Liver (tissue), 9 donors: ENCODE data around the gene NUP93. TPM values are rescaled to one million over a fixed set of nuclear protein-coding genes. Genes with fewer than 3 reads are reported as not detected.

Experiments used
- DNase-seq: peaks from one replicate; pipeline ENCODE4 v3.0.0-alpha.2; 2017; ENCODE audit warnings: low spot score
- H3K27ac ChIP-seq, 2 donors: one replicate each; pipeline ENCODE4 v1.7.0; 2013; ENCODE audit warnings: inconsistent platforms in 2 of 2, low read length in 2 of 2, control low read depth in 1 of 2, low read depth in 1 of 2, mild to moderate bottlenecking in 1 of 2
- H3K27me3 ChIP-seq, 4 donors: one replicate each; pipeline versions ENCODE4 v1.6.1 to v1.7.0; 2013; ENCODE audit warnings: low read length in 3 of 4, inconsistent platforms in 1 of 4, mild to moderate bottlenecking in 1 of 4, moderate library complexity in 1 of 4; ENCODE audit not compliant: control insufficient read depth in 4 of 4, insufficient read depth in 4 of 4
- H3K36me3 ChIP-seq, 4 donors: one replicate each; pipeline versions ENCODE4 v1.6.1 to v1.7.0; 2013; ENCODE audit warnings: low read length in 3 of 4, mild to moderate bottlenecking in 3 of 4, low read depth in 1 of 4, moderate library complexity in 1 of 4; ENCODE audit not compliant: control insufficient read depth in 4 of 4, insufficient read depth in 3 of 4
- H3K4me1 ChIP-seq, 4 donors: one replicate each; pipeline versions ENCODE4 v1.6.1 to v1.7.0; 2013; ENCODE audit warnings: low read length in 3 of 4, mild to moderate bottlenecking in 3 of 4, moderate library complexity in 1 of 4; ENCODE audit not compliant: control insufficient read depth in 4 of 4, insufficient read depth in 4 of 4
- H3K4me3 ChIP-seq, 3 donors: one replicate each; pipeline versions ENCODE4 v1.6.1 to v1.7.0; 2013; ENCODE audit warnings: low read length in 3 of 3, control low read depth in 1 of 3, low read depth in 1 of 3, mild to moderate bottlenecking in 1 of 3
- H3K9ac ChIP-seq, 2 donors: one replicate each; pipeline ENCODE4 v1.7.0; 2013; ENCODE audit warnings: low read length in 2 of 2, mild to moderate bottlenecking in 2 of 2, moderate library complexity in 2 of 2, control low read depth in 1 of 2, low read depth in 1 of 2
- H3K9me3 ChIP-seq, 4 donors: one replicate each; pipeline versions ENCODE4 v1.6.1 to v1.7.0; 2013; ENCODE audit warnings: low read length in 3 of 4; ENCODE audit not compliant: control insufficient read depth in 4 of 4
- EGR1 ChIP-seq, 2 donors: IDR thresholded peaks; 2 replicates each; pipeline ENCODE4 v1.6.1; 2016 to 2018; ENCODE audit warnings: antibody characterized with exemption in 2 of 2, low read depth in 2 of 2
- FOXA1 ChIP-seq: IDR thresholded peaks from 2 replicates; pipeline ENCODE4 v1.6.1; 2016; ENCODE audit warnings: antibody characterized with exemption
- FOXA2 ChIP-seq: IDR thresholded peaks from 2 replicates; pipeline ENCODE4 v1.6.1; 2016; ENCODE audit warnings: antibody characterized with exemption
- GABPA ChIP-seq, 2 donors: IDR thresholded peaks in 1 of 2; conservative IDR thresholded peaks in 1 of 2; 2 replicates each; pipeline ENCODE4 v1.6.1; 2016; ENCODE audit warnings: antibody characterized with exemption in 2 of 2, mild to moderate bottlenecking in 1 of 2, moderate library complexity in 1 of 2
- HNF4A ChIP-seq, 2 donors: conservative IDR thresholded peaks; 2 replicates each; pipeline ENCODE4 v1.6.1; 2016; ENCODE audit warnings: antibody characterized with exemption in 2 of 2, mild to moderate bottlenecking in 2 of 2
- HNF4G ChIP-seq: IDR thresholded peaks from 2 replicates; pipeline ENCODE4 v1.6.1; 2016; ENCODE audit warnings: antibody characterized with exemption
- JUND ChIP-seq, 2 donors: IDR thresholded peaks; 2 replicates each; pipeline ENCODE4 v1.6.1; 2016; ENCODE audit warnings: antibody characterized with exemption in 2 of 2
- NR2F2 ChIP-seq: IDR thresholded peaks from 2 replicates; pipeline ENCODE4 v1.6.1; 2016; ENCODE audit warnings: antibody characterized with exemption
- RAD21 ChIP-seq, 2 donors: IDR thresholded peaks; 2 replicates each; pipeline ENCODE4 v1.6.1; 2016; ENCODE audit warnings: antibody characterized with exemption in 2 of 2, mild to moderate bottlenecking in 2 of 2
- RXRA ChIP-seq, 2 donors: IDR thresholded peaks; 2 replicates each; pipeline ENCODE4 v1.6.1; 2017 to 2018; ENCODE audit warnings: antibody characterized with exemption in 2 of 2, mild to moderate bottlenecking in 1 of 2
- SP1 ChIP-seq: IDR thresholded peaks from 2 replicates; pipeline ENCODE4 v1.6.1; 2018; ENCODE audit warnings: antibody characterized with exemption, mild to moderate bottlenecking
- TAF1 ChIP-seq: conservative IDR thresholded peaks from 2 replicates; pipeline ENCODE4 v1.6.1; 2016; ENCODE audit warnings: antibody characterized with exemption, mild to moderate bottlenecking
- YY1 ChIP-seq: IDR thresholded peaks from 2 replicates; pipeline ENCODE4 v1.6.1; 2016; ENCODE audit warnings: antibody characterized with exemption, mild to moderate bottlenecking
- WGBS: extraction: QIAGEN DNeasy Blood & Tissue Kit; methylation state at CpG from one replicate; pipeline ENCODE4 v1.1.7; 2013; 5-methylcytosine and 5-hydroxymethylcytosine counted together
- polyA plus RNA-seq, 2 donors: library from polyadenylated mRNA; stranded (reverse) in 1 of 2; unstranded in 1 of 2; fragments of 200-250 nt in 1 of 2; fragments of >200 nt in 1 of 2; fragmentation: Nextera tagmentation in 1 of 2; extraction: Ambion mirVana in 1 of 2; gene quantifications; one replicate each; pipeline versions ENCODE4 v1.2.1 to v1.2.3, GENCODE V29; 2013 to 2015
- total RNA-seq, 2 donors: library from RNA; depleted of rRNA; stranded (reverse); fragments of >200 nt; gene quantifications; one replicate each; pipeline ENCODE4 v1.2.3, GENCODE V29; 2014
- TF ChIP-seq, protein P1 (sequence below): IDR thresholded peaks from 2 replicates; pipeline ENCODE4 v1.6.1; 2016; ENCODE audit warnings: antibody characterized with exemption, mild to moderate bottlenecking
- TF ChIP-seq, protein P2 (sequence below): IDR thresholded peaks from 2 replicates; pipeline ENCODE4 v1.6.1; 2016; ENCODE audit warnings: antibody characterized with exemption
- TF ChIP-seq, protein P3 (sequence below): IDR thresholded peaks from 2 replicates; pipeline ENCODE4 v1.6.1; 2016; ENCODE audit warnings: antibody characterized with exemption
- TF ChIP-seq, protein P4 (sequence below): fragments of 150-350 bp; IDR thresholded peaks from 2 replicates; pipeline ENCODE4 v1.5.1; 2017; ENCODE audit warnings: improper control_type of control experiment, low read depth, low read length; ENCODE audit not compliant: missing input control
- TF ChIP-seq, protein P5 (sequence below): IDR thresholded peaks from 2 replicates; pipeline ENCODE4 v1.6.1; 2016; ENCODE audit warnings: antibody characterized with exemption
- donor health status: healthy.
- donor health status: healthy.
- donor health status: healthy.
- donor health status: healthy.
- donor health status: healthy.

The NUP93 gene
- total and polyA plus RNA-seq, 4 donors: 8.2 to 31.8 (median 9.8) TPM

DNA sequence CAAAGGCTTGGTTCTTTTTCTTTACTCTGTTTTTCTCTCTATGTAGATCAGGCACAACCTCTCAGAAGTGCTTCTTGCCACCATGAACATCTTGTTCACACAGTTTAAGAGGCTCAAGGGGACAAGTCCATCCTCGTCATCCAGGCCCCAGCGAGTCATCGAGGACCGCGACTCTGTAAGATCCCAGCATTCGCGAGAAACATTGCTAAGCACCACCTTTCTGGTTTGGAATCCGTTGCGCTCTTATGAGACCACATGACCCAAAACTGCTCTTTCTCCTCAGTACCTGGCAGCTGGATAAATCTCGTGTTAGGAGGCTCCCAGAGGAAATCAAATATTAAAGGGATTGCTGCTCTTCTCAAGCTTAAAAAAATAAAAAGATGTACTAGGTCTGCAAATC, 111.7 kb downstream of the NUP93 start:
- WGBS: 97% methylated on average over 10 of the region's 10 CpGs
- Histone ChIP-seq H3K9ac (no peak overlapping the region), H3K27me3 (no peaks in the 10 kb centered on the region), H3K36me3 (peaks cover 4 to 18% (median 10%) of the 10 kb centered on the region in 4 donors), H3K4me3 (no peak overlapping the region), H3K27ac (no peak overlapping the region), H3K9me3 (no peaks in the 10 kb centered on the region), H3K4me1 (no peaks in the 10 kb centered on the region)
- no peak for DNase-seq
- no peak for TF ChIP-seq HNF4G
- TF ChIP-seq JUND (IDR thresholded peaks at IDR 0.05): no peak
- TF ChIP-seq YY1: no peak
- TF ChIP-seq, protein P1, sequence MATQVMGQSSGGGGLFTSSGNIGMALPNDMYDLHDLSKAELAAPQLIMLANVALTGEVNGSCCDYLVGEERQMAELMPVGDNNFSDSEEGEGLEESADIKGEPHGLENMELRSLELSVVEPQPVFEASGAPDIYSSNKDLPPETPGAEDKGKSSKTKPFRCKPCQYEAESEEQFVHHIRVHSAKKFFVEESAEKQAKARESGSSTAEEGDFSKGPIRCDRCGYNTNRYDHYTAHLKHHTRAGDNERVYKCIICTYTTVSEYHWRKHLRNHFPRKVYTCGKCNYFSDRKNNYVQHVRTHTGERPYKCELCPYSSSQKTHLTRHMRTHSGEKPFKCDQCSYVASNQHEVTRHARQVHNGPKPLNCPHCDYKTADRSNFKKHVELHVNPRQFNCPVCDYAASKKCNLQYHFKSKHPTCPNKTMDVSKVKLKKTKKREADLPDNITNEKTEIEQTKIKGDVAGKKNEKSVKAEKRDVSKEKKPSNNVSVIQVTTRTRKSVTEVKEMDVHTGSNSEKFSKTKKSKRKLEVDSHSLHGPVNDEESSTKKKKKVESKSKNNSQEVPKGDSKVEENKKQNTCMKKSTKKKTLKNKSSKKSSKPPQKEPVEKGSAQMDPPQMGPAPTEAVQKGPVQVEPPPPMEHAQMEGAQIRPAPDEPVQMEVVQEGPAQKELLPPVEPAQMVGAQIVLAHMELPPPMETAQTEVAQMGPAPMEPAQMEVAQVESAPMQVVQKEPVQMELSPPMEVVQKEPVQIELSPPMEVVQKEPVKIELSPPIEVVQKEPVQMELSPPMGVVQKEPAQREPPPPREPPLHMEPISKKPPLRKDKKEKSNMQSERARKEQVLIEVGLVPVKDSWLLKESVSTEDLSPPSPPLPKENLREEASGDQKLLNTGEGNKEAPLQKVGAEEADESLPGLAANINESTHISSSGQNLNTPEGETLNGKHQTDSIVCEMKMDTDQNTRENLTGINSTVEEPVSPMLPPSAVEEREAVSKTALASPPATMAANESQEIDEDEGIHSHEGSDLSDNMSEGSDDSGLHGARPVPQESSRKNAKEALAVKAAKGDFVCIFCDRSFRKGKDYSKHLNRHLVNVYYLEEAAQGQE: no peak
- no peak for TF ChIP-seq EGR1 (IDR thresholded peaks at IDR 0.05; ENCODE audit: low read depth in 2 of 2)
- TF ChIP-seq HNF4A (conservative IDR thresholded peaks at IDR 0.05): no peak
- no peak for TF ChIP-seq SP1
- TF ChIP-seq, protein P2, sequence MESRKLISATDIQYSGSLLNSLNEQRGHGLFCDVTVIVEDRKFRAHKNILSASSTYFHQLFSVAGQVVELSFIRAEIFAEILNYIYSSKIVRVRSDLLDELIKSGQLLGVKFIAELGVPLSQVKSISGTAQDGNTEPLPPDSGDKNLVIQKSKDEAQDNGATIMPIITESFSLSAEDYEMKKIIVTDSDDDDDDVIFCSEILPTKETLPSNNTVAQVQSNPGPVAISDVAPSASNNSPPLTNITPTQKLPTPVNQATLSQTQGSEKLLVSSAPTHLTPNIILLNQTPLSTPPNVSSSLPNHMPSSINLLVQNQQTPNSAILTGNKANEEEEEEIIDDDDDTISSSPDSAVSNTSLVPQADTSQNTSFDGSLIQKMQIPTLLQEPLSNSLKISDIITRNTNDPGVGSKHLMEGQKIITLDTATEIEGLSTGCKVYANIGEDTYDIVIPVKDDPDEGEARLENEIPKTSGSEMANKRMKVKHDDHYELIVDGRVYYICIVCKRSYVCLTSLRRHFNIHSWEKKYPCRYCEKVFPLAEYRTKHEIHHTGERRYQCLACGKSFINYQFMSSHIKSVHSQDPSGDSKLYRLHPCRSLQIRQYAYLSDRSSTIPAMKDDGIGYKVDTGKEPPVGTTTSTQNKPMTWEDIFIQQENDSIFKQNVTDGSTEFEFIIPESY: no peak
- TF ChIP-seq RAD21 (IDR thresholded peaks at IDR 0.05): no peak
- TF ChIP-seq, protein P3, sequence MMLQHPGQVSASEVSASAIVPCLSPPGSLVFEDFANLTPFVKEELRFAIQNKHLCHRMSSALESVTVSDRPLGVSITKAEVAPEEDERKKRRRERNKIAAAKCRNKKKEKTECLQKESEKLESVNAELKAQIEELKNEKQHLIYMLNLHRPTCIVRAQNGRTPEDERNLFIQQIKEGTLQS: no peak
- no peak for TF ChIP-seq GABPA (IDR thresholded peaks at IDR 0.05 in 1 of 2, conservative IDR thresholded peaks at IDR 0.05 in 1 of 2)
- no peak for TF ChIP-seq FOXA2
- TF ChIP-seq, protein P4, sequence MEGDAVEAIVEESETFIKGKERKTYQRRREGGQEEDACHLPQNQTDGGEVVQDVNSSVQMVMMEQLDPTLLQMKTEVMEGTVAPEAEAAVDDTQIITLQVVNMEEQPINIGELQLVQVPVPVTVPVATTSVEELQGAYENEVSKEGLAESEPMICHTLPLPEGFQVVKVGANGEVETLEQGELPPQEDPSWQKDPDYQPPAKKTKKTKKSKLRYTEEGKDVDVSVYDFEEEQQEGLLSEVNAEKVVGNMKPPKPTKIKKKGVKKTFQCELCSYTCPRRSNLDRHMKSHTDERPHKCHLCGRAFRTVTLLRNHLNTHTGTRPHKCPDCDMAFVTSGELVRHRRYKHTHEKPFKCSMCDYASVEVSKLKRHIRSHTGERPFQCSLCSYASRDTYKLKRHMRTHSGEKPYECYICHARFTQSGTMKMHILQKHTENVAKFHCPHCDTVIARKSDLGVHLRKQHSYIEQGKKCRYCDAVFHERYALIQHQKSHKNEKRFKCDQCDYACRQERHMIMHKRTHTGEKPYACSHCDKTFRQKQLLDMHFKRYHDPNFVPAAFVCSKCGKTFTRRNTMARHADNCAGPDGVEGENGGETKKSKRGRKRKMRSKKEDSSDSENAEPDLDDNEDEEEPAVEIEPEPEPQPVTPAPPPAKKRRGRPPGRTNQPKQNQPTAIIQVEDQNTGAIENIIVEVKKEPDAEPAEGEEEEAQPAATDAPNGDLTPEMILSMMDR: no peak
- no peak for TF ChIP-seq FOXA1
- TF ChIP-seq, protein P5, sequence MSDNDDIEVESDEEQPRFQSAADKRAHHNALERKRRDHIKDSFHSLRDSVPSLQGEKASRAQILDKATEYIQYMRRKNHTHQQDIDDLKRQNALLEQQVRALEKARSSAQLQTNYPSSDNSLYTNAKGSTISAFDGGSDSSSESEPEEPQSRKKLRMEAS: no peak
- no peak for TF ChIP-seq TAF1
- TF ChIP-seq RXRA (IDR thresholded peaks at IDR 0.05): no peak
- TF ChIP-seq NR2F2: no peak
